EH (cell line): ENCODE measurements around the gene BTN2A1.
A peak's percentile ranks its signal among the peaks of the same experiment; 100 is the strongest.
"Not testable (repeated sequence)": the region's sequence is repeated elsewhere in the genome, so short reads cannot be mapped to it uniquely, and the experiment has no call there.

Source experiments
- DNase-seq: peaks from one replicate; pipeline ENCODE4 v3.0.0-alpha.2; 2015; ENCODE audit warnings: low read depth

The BTN2A1 gene

DNA sequence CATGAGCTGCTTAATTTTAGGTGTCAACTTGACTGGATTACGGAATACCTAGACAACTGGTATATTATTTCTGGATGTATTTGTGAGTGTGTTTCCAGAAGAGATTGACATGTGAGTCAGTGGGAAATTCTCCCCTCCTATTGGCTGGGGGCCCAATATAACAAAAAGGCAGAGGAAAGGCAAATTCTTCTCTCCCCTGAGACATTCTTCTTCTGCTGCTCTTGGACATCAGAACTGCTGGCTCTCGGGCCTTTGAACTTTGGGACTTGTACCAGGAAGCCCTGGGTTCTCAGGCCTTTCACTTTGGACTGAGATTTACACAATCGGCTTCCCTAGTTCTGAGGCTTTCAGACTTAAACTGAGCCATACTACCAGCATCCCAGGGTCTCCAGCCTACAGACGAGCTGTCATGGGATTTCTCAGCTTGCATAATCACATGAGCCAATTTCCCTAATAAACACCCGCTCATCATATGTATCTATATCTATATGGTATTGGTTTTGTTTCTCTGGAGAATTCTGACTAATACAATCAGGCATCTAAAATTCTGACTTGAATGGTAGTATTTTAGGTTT is 25.0 kb upstream of the BTN2A1 start:
- DNase-seq, result peak; percentile 44

- DNase-seq, result not testable (repeated sequence)
Observed at GRCh38 chr6:26433680-26434079, 24.1 kb upstream of the BTN2A1 start.

DNA sequence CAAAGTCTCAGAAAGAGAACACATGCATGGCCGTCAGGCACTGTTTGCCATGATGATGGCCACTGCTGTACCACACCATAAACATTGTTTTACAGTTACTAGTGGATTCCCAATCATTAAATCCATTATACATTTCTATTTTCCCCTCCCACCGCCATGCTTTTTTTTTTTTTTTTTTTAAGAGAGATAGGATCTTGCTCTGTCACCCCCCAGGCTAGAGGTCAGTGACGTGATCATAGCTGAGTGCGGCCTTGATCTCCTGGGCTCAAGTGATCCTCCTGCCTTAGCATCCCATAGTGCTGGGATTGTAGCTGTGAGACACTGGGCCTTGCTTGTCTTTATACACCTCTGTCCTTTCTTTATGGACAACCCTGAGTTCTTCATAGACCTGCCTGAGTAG is 21.7 kb upstream of the BTN2A1 start:
- DNase-seq, result no peak

GRCh38 chr6:26437550-26437949 is 20.2 kb upstream of the BTN2A1 start:
- no peak for DNase-seq

- no peak for DNase-seq
Observed at GRCh38 chr6:26438000-26438399, 19.8 kb upstream of the BTN2A1 start.

DNA sequence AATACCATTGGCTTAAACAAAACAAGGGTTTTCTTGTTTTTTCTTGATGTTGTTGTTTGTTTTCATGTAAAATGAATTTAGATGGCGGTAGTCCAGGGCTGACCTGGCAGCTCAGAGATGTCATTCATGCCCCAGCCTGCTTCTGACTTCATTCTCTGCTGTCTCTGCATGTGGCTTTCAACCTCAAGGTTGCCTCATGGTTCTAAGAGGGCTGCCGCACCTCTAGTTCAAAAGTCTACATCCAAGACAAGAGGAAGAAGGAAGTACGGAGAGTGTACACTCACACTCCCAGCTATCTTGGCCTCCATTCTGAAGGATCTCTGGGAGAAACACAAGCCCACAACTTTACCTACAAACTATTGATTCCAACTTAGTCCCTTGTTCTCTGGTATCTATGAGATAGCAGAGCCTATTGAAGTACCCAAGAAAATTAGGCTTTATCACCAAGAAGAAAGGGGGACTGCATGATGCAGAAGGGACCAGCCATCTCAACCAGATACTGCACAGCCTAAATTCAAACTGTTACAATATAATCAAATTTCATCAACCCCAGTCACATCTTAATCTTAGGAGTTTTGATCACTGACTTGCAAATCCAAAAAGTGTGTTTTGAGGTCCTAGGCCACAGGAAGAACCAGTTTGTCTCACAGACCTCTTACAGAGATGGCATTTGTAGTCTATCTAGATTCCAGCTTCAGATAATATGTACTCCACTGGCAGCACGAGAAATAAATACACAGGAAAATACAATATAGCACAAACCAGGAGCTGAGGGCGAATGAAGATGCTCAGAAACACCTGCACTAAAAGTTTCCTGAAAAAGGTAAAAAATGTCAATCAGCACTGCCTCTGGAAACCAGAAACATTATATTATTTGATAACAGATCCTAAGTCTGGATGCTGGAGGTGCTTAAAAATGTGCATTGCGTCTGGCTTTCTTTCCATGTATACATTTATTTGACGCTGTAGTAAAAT is 18.3 kb upstream of the BTN2A1 start:
- DNase-seq, result peak; percentile 14

GRCh38 chr6:26440977-26441358 is 16.8 kb upstream of the BTN2A1 start:
- no peak for DNase-seq

DNA sequence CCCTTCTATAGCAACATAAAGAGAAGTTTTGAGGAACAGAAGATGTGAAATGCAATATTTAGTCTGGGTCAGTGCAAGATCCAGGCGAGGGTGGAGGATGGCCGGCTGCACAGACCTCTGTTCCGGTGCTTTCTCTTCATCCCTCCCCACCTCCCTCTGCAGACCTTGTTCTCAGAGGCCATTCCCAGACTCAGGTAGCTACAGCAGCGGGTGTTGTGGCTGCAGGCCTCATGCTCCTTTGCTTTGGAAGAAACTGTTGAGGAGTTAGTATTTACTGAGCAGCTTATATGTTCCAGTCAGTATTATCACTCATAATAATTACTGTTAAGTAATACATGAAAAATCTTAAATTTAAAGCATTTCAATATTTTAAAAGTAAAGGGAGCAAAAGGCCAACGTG is 15.8 kb upstream of the BTN2A1 start:
- DNase-seq, result no peak

- DNase-seq, result peak; percentile 9
Observed at GRCh38 chr6:26445934-26446667, 11.7 kb upstream of the BTN2A1 start.

GRCh38 chr6:26447257-26447656 is 10.5 kb upstream of the BTN2A1 start:
- no peak for DNase-seq

DNA sequence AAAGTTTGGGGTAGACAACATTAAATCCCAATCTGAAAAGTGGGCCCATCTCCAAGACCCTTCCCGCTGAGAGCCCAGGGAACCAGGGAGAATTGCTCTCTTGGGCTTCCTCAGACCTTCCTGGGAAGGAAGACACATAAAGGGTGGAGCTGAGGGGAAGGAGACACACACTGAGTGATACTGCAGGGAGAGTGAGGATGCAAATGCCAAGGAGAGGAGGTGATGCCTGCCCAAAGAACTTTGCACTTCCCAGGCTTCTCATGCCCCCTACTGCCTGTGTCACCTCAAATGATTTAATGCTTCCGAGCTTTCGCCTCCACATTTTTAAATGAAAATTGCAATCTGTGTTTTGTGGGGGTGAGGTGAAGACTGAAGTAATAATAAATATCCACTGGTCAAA is 7.5 kb upstream of the BTN2A1 start:
- no peak for DNase-seq

- DNase-seq, result peak; percentile 23
Observed at GRCh38 chr6:26452631-26453235, 5.0 kb upstream of the BTN2A1 start.

DNA sequence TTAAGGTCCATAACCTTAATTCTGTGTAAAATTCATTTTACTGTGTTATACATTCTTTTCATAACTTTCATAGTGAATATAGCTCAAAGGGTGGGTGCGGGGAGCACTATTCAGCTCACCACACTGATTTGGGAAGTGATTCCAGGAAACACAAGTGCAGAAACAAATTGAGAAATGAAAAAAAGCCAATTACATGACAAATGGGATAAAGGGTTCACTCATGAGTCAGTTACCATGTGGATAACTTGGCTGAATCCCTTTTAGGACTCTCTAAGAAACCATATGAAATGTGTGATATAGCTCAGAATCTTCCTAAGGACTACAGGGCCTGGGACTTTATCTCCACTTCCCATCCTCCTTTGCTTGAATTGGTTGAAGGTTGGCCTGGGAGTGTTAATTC is 3.1 kb upstream of the BTN2A1 start:
- DNase-seq, result peak; percentile 32

- no peak for DNase-seq
Observed at GRCh38 chr6:26455357-26455970, 2.3 kb upstream of the BTN2A1 start.

GRCh38 chr6:26457264-26457805 is 420 bp upstream of the BTN2A1 start:
- no peak for DNase-seq

DNA sequence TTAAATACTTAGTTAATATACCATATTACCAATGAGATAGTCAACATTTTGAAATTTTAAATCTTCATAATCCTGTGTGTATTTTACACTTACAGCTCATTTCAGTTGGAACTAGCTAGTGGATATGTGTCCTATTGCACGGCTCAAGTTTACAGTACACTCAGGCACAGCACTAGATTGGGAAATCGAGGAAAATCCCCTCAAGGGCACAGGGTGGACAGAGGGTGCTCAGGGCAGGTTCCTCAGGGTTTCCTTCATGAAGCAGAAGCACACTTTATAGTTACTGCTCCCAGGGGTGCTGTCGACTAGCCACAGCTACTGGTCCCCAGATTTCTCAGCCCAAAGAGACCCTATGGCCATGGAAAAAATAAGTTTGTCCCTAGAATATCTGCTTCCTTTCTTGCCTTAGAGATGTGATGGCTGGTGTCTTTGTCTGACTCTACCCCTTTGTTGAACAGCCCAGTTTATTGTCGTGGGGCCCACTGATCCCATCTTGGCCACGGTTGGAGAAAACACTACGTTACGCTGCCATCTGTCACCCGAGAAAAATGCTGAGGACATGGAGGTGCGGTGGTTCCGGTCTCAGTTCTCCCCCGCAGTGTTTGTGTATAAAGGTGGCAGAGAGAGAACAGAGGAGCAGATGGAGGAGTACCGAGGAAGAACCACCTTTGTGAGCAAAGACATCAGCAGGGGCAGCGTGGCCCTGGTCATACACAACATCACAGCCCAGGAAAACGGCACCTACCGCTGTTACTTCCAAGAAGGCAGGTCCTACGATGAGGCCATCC is 1.5 kb downstream of the BTN2A1 start:
- no peak for DNase-seq

DNA sequence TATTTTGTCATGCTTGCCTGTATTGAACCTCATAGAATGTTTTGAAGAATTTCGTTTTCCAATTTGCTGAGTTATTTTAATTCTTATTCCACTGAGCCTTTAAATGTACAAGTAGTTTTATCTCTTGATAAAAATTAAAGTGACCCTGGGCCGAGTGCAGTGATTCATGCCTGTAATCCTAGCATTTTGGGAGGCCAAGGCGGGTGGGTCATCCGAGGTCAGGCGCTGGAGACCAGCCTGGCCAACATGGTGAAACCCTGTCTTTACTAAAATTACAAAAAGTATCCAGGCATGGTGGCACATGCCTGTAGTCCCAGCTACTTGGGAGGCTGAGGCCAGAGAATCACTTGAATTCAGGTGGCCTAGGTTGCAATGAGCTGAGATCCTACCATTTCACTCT is 3.6 kb downstream of the BTN2A1 start:
- not testable (repeated sequence) for DNase-seq

GRCh38 chr6:26464014-26464413 is 6.3 kb downstream of the BTN2A1 start:
- no peak for DNase-seq

DNA sequence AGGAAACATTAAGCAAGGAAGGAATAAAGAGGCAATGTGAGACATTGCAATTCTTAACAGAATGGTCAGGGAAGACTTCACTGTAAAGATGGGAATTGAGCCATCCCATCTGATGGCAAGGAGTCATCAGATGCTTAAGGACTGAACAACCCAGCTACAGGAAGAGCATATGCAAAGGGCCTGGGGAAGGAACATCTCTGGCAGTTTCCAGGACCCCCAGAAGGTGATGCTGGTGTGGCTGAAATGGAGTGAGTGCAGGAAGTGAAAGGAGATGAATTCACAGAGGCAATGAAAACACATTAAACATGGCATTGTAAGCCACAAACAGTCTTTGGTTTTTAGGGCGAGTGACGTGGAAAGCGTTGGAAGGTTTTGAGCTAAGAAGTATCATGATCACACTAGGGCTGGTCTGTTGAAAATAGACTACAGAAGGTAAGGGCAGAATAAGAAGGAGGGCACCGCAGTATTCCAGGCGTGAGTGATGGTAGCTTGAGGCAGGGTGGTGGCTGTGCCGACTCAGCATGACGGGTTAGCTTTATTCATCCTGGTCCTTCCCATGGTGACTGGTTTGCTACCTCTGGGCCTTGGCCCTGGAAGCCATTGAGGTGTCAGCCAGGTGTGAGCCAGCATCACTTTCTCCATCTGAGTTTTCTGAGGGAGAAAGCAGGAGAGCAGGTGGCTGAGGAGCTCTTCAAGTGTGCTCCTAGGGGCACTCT is 6.8 kb downstream of the BTN2A1 start:
- no peak for DNase-seq

- DNase-seq, result no peak
Observed at GRCh38 chr6:26465776-26466175, 8.0 kb downstream of the BTN2A1 start.
